Measurements from ENCODE around the gene PATJ. TPM values are rescaled to one million over a fixed set of nuclear protein-coding genes. Genes with fewer than 3 reads are reported as not detected.
A peak's percentile ranks its signal among the peaks of the same experiment; 100 is the strongest.

Gene PATJ
- total RNA-seq, 4 donors from 2014 or later = 24.3 to 36.3 (median 28.8) TPM

DNA sequence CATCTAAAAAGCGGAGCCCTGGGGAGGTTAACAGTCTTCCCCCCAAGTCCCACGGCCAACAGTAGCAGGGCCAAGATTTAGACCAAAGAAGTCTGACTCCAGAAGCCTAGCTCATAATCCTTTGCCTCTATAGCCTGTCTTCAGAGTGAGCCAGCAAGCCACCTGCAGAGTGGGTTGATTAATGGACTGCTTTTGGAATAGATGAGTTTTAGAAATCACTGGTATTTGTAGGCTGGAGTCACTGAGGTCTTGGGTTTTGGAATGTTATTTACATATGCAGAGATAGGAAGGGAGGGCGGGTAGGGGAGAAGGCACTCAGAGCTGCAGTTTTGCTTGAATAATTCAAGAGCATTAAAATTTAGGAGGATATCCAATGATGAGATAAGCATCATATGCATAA lies 361.6 kb downstream of the PATJ start:
- Histone ChIP-seq H3K4me1 (no peaks in the 10 kb centered on the region), H3K27me3 (no peaks in the 10 kb centered on the region), H3K27ac (no peak overlapping the region), H3K4me3 (no peak overlapping the region), H3K9me3 (peaks cover 0 to 5% (median 0%) of the 10 kb centered on the region in 4 donors), H3K36me3 (peaks cover 0 to 12% (median 0%) of the 10 kb centered on the region in 3 donors)
- 91 to 92% methylated on average over 3 of the region's 3 CpGs for WGBS, 2 donors
- DNase-seq (ENCODE audit: low spot score in 2 of 2) = no peak
- TF ChIP-seq EP300 (IDR thresholded peaks at IDR 0.05) (no peak), POLR2A (IDR thresholded peaks at IDR 0.05) (no peak)
- TF ChIP-seq, protein P1, sequence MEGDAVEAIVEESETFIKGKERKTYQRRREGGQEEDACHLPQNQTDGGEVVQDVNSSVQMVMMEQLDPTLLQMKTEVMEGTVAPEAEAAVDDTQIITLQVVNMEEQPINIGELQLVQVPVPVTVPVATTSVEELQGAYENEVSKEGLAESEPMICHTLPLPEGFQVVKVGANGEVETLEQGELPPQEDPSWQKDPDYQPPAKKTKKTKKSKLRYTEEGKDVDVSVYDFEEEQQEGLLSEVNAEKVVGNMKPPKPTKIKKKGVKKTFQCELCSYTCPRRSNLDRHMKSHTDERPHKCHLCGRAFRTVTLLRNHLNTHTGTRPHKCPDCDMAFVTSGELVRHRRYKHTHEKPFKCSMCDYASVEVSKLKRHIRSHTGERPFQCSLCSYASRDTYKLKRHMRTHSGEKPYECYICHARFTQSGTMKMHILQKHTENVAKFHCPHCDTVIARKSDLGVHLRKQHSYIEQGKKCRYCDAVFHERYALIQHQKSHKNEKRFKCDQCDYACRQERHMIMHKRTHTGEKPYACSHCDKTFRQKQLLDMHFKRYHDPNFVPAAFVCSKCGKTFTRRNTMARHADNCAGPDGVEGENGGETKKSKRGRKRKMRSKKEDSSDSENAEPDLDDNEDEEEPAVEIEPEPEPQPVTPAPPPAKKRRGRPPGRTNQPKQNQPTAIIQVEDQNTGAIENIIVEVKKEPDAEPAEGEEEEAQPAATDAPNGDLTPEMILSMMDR (IDR thresholded peaks at IDR 0.05) = no peak

DNA sequence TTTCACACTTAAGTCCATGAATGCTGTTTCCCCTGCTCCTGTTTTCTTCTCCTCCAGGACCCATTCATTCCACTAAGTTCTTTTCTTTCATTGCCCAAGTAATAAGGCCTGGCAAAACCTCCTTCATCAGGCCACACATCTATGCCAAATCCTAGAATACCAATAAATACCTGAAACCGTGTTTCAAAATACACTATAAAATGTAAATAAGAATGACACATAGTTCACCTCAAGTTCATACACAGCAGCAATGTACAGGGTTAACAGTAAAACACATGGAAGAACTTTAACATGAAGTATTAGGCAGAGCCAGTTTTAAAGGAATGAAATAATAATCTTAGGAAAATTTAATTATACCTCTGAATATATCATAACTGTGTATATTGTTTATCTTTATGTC lies 365.6 kb downstream of the PATJ start:
- 67 to 74% methylated on average over 1 of the region's 1 CpG for WGBS, 2 donors
- Histone ChIP-seq H3K27ac (no peak overlapping the region), H3K9me3 (no peaks in the 10 kb centered on the region), H3K4me3 (no peak overlapping the region), H3K36me3 (no peaks in the 10 kb centered on the region), H3K27me3 (no peaks in the 10 kb centered on the region), H3K4me1 (peaks cover 0 to 11% (median 0%) of the 10 kb centered on the region in 4 donors)
- no peak for DNase-seq (ENCODE audit: low spot score in 2 of 2)
- TF ChIP-seq POLR2A (IDR thresholded peaks at IDR 0.05) = no peak
- TF ChIP-seq, protein P1 (IDR thresholded peaks at IDR 0.05) = no peak
- no peak for TF ChIP-seq EP300 (IDR thresholded peaks at IDR 0.05)

DNA sequence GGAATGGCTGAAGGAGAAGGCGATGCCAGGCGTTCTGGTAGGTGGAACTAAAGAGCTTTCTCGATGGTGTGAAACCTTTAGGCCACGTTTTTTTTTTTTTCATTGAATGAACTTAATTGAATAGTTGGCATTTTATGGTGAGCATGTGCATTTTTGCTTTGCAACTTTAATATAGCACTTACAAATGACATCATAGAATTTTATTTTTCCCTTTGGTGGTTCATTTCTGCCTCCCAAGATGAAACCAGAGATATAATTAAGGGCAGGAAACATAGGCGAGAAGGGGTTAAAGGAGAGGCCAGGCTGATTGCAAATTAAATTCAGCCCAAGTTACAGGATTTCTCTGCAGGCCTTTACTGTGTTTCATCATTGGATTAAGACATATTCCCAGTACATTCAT lies 366.8 kb downstream of the PATJ start:
- 66 to 79% methylated on average over 5 of the region's 5 CpGs for WGBS, 2 donors
- TF ChIP-seq, protein P1 (IDR thresholded peaks at IDR 0.05) = no peak
- TF ChIP-seq POLR2A (IDR thresholded peaks at IDR 0.05) (no peak), EP300 (IDR thresholded peaks at IDR 0.05) (no peak)
- Histone ChIP-seq H3K4me1 (peaks cover 0 to 11% (median 0%) of the 10 kb centered on the region in 4 donors), H3K27me3 (no peaks in the 10 kb centered on the region), H3K36me3 (no peaks in the 10 kb centered on the region), H3K9me3 (no peaks in the 10 kb centered on the region), H3K27ac (no peak overlapping the region), H3K4me3 (no peak overlapping the region)
- no peak for DNase-seq (ENCODE audit: low spot score in 2 of 2)

DNA sequence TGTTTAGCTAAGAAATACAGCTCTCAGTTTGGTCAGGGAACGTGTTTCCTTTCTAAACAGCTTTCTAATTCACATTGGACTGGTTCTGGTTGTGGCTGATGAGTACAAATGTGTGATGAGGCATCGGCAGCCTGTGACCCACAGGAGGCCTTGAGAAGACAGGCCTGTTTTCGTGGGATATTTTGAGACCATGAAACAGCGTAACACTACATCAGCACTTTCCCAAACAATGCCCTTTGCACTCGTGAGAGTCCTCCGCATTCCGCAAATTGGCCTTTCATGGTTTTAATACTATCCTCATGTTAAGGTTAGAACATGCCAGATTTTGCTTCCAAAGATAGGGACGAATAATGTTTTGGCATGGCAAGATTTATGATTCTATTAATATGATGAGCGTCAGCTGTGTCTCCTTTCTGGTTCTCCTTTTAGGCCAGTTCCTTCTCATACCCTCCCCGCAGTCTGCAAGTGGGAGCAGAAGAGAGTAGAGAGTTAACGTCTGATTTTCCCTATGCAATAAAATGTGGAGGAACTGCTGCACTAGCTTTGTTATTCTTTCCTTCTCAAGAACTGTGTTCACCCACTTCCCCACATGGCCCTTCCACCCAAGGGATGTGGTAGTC lies 368.0 kb downstream of the PATJ start:
- Histone ChIP-seq H3K4me1 (peaks cover 0 to 11% (median 0%) of the 10 kb centered on the region in 4 donors), H3K36me3 (no peaks in the 10 kb centered on the region), H3K4me3 (no peak overlapping the region), H3K27ac (peak overlapping the region in 3 of 4 donors; percentile 26 to 71 (median 42)), H3K9me3 (no peaks in the 10 kb centered on the region), H3K27me3 (no peaks in the 10 kb centered on the region)
- peak in 1 of 2 donors; percentile 32 for DNase-seq (ENCODE audit: low spot score in 2 of 2)
- WGBS, 2 donors = 50 to 52% methylated on average over 11 of the region's 11 CpGs
- TF ChIP-seq EP300 (IDR thresholded peaks at IDR 0.05) = peak in 1 of 2 donors; percentile 54
- TF ChIP-seq POLR2A (IDR thresholded peaks at IDR 0.05) = no peak
- TF ChIP-seq, protein P1 (IDR thresholded peaks at IDR 0.05) = no peak

DNA sequence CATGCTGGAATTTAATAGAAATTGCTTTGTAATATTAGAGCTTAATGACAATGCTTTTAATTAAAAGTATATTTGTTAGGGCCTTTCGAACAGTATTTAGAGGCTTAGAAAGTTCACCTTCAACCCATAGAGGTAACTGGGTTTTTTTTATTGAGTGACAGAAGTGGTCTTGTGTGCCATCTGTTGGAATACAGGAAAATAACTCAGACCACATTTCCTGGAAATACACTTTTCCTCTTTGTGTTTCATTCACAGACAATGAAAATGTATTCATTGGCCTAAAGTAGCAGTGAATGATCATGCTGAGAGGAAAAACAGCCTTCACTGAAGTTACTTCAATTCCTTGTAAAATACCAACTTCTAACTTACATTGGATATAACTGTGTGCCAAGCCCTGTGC lies 368.8 kb downstream of the PATJ start:
- 88 to 92% methylated on average over 1 of the region's 1 CpG for WGBS, 2 donors
- no peaks in the 10 kb centered on the region for H3K9me3 ChIP-seq
- TF ChIP-seq EP300 (IDR thresholded peaks at IDR 0.05) = no peak
- TF ChIP-seq, protein P1 (IDR thresholded peaks at IDR 0.05) = peak in 1 of 5 experiments; percentile 11

More for the DNA sequence above, 368.8 kb downstream of the PATJ start:
- no peaks in the 10 kb centered on the region for H3K27me3 ChIP-seq
- H3K4me3 ChIP-seq = no peak overlapping the region
- peaks cover 0 to 11% (median 0%) of the 10 kb centered on the region in 4 donors for H3K4me1 ChIP-seq
- H3K36me3 ChIP-seq = no peaks in the 10 kb centered on the region
- no peak for DNase-seq (ENCODE audit: low spot score in 2 of 2)
- peak overlapping the region in 1 of 4 donors; percentile 71 for H3K27ac ChIP-seq

Measured in tibial nerve (tissue), 4 donors.